HepG2 (cell line): Measurements from ENCODE around the gene NTN5.
"Not testable (repeated sequence)": the region's sequence is repeated elsewhere in the genome, so short reads cannot be mapped to it uniquely, and the experiment has no call there.

Source experiments
- CTCF ChIP-seq: sonication (generic); formaldehyde crosslinking; IDR thresholded peaks from 2 replicates; pipeline ENCODE4 v1.5.0; 2020; ENCODE audit warnings: mild to moderate bottlenecking, missing genetic modification reagents, moderate library complexity
- ELF4 ChIP-seq: sonication (generic); formaldehyde crosslinking; IDR thresholded peaks from 2 replicates; pipeline ENCODE4 v1.5.0; 2020; ENCODE audit warnings: missing genetic modification reagents, mild to moderate bottlenecking, moderate library complexity, borderline replicate concordance
- PBX3 ChIP-seq: sonication (generic); formaldehyde crosslinking; IDR thresholded peaks from 2 replicates; pipeline ENCODE4 v1.8.1; 2023; ENCODE audit warnings: missing genetic modification reagents, inconsistent platforms, borderline replicate concordance
- POLR2A ChIP-seq, 2 experiments: IDR thresholded peaks; 2 replicates each; pipeline ENCODE4 v1.6.1; 2011; ENCODE audit warnings: low read depth in 2 of 2, low read length in 2 of 2, mild to moderate bottlenecking in 1 of 2, moderate library complexity in 1 of 2; ENCODE audit not compliant: insufficient read depth in 1 of 2
- POLR2AphosphoS5 ChIP-seq: IDR thresholded peaks from 2 replicates; pipeline ENCODE4 v1.6.1; 2012; ENCODE audit warnings: low read depth, low read length
- STAT6 ChIP-seq: sonication (generic); formaldehyde crosslinking; IDR thresholded peaks from 2 replicates; pipeline ENCODE4 v1.4.0; 2020; ENCODE audit warnings: missing genetic modification reagents, mild to moderate bottlenecking, borderline replicate concordance
- ZNF512 ChIP-seq: sonication (generic); formaldehyde crosslinking; IDR thresholded peaks from 2 replicates; pipeline ENCODE4 v1.4.0; 2020; ENCODE audit warnings: mild to moderate bottlenecking, missing genetic modification reagents
- ZNF580 ChIP-seq: IDR thresholded peaks from 2 replicates; pipeline ENCODE4 v1.6.1; 2016; ENCODE audit warnings: low read depth, borderline replicate concordance
- ZNF883 ChIP-seq: sonication (generic); formaldehyde crosslinking; IDR thresholded peaks from 2 replicates; pipeline ENCODE4 v1.5.1; 2020; ENCODE audit warnings: mild to moderate bottlenecking, missing genetic modification reagents; ENCODE audit errors: not compliant biosample characterization

- TF ChIP-seq ZNF512 (CRISPR knock-in tag); CTCF (CRISPR knock-in tag); POLR2AphosphoS5; STAT6 (CRISPR knock-in tag); ZNF883 (CRISPR knock-in tag); POLR2A (IDR thresholded peaks at IDR 0.05; ENCODE audit: insufficient read depth in 1 of 2, low read depth in 2 of 2, low read length in 2 of 2); PBX3 (CRISPR knock-in tag); ELF4 (CRISPR knock-in tag); ZNF580 (CRISPR knock-in tag): not testable (repeated sequence)
These were observed 13.8 kb upstream of the NTN5 start for GRCh38 chr19:48686637-48687036.
